OCI-M2 (cell line): Measurements from ENCODE around the gene HINT2.

Experiments used
- DNase-seq: peaks from one replicate; lab custom pipeline; 2025; ENCODE audit not compliant: unreplicated experiment; lab: John Stamatoyannopoulos, UW

Gene HINT2

DNA sequence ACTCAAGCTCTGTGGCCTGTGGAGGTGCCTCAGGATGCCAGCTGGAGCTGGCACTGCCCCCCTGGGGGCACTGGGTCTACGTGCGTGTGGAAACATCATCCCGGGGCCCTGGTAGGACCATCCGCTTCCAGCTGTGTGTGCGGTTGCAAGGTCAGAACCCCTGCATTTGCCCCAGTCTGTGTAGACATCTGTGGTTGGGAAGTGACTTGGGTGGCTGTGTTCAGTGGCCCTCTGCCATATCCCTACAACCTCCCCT, 26.7 kb upstream of the HINT2 start:
- no peak for DNase-seq

DNA sequence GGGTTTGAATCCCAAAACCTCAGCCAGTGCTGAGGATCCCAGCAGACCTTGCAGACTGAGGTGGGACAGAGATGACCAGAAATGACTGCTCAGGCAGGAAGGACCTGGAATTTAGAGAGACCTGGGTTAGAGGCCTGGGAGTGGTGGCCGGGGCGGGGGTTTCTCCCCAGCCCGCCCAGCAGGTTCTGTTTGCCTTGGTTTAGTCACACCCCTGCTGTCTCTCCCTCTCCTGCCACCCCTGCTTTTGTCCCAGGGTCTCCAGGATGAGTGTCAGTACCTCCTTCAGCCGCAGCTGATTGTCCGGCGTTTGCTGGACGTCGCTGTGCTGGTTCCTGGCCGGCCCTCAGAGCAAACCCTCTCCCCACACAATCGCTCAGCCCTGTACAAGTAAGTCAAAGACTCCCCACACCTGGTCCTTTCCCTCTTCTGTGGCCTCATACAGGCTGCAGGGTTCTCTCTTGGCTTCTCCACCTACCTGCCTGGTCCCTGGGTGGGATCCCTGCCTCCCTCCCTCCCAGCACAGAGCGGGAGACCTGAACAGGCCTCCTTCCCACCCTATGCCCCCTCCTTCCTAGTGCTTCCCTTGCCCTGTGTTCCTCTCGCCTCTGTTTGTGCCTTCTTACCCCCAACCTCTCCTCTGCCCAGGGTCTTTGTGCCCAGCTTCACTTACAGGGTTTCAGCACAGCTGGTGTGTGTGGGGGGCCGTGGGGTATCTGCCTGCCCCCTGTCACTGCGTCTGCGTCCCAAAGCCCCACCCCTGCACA, 26.2 kb upstream of the HINT2 start:
- no peak for DNase-seq

DNA sequence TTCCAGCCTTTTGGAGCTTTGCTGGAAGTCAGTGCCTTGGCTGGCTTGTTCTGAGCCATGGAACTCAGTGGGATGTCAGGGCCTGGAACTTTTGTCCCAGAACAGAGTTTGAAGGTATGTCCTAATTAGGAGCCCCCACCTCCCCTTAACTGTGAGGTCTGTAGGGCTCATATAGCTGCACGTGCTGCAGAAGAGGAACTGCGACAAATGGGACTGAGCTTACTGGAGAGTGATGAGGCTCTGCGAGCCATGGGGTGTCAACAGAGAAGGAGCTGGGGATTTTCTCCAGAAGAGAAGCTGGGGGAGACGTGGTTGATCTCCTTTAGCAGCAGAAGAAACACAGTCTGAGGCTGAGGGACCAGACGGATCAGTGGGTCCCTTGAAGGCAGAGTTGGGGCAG, 25.1 kb upstream of the HINT2 start:
- DNase-seq = no peak

DNA sequence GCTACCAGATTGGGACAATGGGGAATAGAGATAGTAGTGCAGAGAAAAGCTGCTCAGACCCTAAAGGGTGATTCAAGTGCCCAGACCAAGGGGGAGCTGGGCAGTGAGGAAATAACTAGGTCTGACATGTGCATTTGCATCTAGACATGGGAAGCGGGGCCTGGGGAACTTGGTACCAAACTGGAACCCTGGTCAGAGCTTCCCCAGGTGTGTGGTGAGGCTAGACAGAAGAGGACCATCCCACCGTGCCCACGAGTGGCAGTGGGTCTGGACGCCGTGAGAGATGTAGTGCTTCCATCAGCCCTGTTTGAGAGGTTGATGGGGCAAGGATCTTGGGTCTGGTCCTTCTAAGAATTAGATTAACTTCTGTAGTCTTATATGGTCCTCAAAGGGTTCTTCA, 21.8 kb upstream of the HINT2 start:
- DNase-seq = no peak

DNA sequence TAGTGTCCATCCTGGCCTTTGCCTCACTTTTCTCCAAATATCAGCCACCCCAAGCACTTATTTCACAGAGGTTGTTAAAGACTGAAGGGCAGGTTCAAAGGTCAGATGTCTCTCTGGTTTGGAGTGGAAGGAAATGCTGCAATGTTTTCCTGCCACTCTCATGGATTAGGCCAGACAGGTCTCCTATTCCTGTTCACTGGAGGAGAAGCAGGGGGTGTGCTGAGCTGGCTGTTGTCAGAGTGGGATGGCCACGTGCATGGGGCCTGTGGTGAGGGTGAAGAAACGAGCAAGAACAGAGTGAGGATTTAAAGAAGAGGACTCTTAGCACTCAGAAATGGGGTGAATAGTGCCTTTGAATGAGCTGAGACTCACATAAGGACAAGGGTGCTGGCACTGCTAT, 20.9 kb upstream of the HINT2 start:
- DNase-seq = no peak

DNA sequence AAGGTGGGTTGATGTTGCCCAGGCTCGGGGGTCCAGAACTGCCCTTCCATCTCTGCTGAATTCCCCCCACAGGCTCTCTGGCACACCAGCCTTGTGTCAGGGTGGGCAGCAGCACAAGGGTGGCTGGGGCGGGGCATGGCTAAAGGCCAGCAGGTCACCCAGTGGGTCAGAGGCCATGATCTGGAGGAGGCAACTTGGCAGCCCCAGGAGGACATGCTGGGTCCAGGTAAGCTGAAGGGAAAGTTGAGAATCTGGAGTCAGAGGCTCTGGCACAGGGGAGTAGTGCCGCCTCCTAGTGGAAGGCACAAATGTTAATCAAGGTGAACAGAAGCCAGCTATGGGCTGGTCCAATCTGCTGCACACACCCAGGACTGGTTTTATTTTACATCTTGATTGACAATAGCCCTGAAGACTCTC, 20.4 kb upstream of the HINT2 start:
- no peak for DNase-seq

DNA sequence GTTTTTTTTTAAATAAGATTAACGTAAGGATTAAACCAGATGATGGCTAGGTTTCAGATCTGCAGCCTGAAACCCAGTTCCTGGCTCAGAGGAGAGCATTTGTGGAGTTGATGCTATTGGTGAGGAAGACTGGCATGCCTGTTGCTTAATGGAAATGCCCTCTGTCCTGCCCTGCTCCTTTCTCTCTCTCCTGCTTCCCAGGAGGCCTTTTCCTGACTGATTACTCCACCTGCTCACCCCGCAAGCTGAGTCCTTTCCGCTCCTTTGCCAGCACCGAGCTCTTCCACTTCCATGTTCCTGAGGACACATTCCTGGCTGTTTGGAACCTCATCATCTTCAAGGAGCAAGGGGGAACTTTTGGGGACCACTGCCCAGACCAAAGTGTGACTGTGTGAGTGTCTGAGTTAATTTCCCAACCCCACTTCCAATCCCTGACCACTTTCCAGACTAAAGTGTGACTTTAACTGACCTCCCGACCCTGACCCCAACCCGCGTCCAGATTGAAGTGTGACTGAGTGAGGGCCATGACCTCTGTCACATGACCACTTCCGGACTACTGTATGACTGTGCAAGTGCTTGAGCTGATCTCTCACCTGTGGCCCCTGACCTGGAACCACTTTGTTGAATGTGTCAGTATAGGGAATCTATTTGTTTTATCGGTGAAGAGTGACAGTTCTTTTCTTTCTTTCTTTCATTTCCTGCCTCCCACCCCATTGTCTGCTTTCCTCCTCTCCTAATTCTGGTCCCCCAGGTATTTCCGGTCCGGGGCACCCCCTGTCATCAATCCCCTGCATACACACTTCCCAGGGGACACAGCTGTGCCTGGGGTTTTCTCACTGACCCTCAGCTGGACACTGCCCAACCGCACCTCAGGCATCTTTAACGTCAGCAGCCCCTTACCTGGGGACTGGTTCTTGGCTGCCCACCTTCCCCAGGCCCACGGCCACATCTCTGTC, 19.7 kb upstream of the HINT2 start:
- DNase-seq = no peak

DNA sequence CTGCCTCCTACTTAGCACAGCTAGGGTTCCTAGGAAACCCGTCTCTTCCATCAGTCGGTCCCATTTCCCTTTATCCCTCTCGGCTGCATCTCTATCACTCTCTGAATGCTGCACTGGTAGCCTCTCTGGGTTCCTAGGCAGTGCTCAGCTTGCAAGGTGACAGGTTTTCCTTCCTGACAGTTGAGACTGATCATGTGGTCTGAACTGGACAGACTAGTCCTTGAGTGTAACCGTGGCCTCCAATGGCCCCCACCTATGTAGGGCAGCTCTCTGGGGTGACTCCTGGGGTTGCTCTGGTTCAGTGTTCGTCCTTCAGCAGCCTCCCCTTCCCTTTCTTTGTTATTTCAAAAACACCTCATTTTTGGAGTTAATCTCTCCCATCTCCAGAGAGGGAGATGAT, 18.0 kb upstream of the HINT2 start:
- DNase-seq = no peak

DNA sequence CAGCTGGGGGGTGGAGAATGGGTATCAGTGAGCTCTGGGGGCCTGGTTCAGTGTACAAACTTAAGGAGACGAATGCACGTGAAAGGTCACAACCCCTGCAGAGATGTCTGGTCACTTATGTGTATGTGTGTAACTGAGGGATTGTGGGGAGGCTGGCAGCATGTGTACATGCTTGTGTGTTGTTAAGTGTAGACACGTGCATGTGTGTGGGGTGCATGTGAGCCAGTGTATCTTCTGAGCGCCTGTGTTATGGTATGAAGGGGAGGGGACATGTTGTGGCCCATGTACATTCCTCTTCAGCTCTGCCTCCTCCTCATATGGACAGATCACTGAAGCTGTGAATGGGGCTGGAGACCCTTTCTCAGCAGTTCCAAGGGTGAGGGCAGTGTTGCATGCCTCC, 16.2 kb upstream of the HINT2 start:
- no peak for DNase-seq

DNA sequence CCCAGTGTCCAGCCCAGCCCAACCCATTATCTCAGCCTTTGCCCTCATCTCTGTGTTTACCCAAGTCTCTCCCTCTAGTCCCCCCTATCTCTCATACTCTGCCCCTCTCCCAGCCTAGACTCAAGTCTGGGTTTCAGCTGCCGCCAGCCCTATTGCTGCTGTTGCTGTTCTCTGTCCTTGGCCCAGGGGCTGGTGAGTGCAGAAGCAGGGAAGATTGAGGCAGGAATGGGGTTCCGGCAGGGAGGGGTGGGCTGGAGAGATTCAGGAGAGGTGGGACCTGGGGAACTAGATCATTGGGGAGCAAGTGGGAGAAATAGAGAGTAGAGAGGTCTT, 14.9 kb upstream of the HINT2 start:
- DNase-seq = no peak

DNA sequence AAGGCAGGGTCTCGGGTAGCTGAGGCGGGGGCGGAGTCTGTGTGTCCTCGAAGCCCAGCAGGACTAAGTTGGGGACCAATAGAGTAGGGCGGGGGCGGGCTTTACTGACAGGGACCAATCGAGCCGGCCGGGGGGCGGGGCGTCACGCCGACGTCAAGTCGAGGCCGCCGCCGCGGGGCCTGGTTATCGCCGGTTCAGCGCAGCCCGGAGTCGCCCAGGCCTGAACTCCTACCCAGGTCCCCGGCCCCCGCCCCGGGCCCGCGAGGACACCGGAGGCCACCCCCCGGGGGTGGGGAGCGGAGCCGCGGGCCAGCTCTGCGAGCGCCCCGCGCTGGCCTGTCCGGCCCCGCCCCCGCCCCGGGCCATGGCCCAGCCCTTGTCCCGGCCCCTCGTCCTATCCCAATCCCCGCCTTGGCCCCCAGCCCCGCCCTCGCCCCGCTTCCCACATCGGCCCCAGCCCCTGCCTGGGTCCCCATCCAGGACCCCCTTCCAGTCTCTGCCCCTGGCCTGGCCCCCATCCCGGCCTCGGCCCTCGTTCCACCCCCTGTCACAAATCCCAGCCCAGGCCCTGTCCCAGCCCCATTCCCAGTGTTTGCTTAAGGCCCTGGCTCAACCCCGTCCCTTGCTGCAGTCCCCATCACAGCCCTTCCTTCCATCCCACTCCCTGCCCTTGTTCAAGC, 14.4 kb upstream of the HINT2 start, which contains the start of gene TMEM8B:
Gene TMEM8B (plus strand): TSS at position 145 of the 680 bp plus-strand sequence. CDS start 220 bp downstream, at position 365.
- DNase-seq = peak; percentile 13

DNA sequence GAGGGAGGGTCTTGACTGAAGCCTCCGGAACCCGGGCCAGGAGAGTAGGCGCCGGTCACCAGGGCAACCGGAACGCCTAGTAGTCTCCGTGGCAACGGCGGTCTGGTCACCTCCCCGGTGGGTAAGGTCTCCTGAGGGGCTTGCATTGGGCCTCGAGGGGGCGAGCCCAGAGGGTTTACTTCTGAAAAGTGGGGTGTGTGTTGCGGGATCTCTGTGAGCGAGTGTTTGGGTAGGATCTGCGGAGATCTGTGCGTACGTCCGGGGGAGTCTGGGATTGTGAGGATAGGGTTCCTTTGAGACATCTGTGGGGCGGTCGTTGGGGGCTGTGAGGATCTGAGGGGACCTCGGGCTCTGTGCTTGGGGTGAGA, 13.9 kb upstream of the HINT2 start, which contains the start of gene FAM221B:
Gene FAM221B (minus strand): TSS at position 17 of the 368 bp plus-strand sequence. CDS start 2,571 bp downstream, outside the sequence.
- no peak for DNase-seq

DNA sequence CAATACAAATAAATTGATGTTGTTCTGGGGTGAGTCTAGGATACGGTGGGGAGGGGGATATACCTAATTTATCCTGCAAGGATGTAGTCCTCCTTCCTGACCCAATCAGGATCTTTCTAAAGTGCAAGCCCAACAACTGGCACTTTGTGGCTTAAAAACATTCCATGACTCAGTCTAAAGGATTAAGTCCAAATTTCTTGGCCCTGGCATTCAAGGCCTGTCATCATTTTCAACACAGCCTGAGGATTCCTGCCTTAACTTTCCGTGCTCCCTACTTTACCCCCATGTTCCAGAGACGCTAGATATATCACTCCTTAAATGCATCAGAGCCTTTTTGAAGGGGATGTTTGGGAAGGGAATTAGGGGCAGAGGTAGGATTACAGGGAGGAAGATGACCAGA, 12.6 kb upstream of the HINT2 start:
- DNase-seq = no peak

DNA sequence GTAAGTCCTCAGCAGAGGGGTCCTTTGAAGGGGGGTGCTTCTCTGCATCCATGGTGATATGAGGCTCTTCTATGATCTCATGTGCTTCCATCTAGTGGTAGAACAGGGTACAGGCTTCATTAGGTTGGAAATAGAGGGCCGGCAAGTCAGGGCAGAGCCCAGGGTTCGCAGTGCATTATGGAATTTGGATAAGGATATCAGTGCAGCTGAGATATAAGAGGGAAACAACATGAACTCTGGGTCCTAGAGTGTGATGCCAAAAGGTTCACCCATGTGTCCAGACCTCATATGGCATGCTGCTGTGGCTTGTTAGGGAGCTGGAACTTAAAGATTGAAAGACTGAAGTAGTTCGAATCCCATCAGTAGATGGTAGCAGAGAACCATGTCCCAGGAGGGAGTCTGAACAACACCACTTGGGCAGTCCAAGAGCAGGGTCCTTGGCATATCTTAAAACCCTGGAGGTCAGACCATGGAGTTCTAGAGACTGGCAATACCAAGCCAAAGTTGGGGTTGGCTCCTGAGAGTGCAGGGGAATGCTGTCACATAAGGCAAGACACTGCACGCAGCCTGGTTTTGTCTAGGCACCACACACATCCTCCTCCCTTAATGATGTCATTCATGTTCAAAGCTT, 11.3 kb upstream of the HINT2 start:
- DNase-seq = no peak

DNA sequence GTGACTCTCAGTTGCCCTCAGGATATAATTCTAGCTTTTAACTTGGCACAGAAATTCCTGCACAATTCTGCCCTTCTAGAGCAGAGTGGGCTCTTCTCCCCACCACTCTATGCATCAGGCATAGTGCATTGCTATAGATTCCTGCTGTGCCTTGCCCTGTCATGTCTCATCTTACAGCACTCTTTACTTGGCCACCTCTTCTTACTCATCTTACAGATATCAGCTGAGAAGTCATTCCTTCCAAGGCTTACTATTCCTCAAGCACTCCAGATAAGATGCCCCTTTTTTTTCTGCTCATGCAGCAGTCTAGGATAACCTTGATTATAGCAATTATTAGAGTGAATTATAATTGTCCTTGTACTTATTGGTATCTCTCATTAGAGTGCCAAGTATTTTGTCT, 8.1 kb upstream of the HINT2 start:
- no peak for DNase-seq

DNA sequence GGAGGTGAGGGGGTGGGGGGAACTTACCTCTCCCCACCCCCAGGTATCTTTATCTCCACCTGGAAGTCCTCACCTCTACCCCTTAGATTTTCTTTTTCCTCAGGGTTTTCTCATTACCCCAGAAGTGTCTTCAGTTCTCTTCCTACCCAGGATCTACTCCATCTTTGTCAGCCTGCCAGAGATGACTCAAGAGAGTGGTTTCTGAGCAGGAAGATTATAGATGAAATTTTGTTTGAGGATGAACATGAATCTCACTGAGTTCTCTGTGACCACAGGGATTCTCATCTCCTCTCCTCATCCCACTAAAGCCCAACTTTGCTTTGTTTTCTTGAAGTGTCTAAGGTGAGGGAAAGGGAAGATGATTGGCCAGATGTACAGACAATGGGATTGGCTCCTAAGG, 5.2 kb upstream of the HINT2 start:
- no peak for DNase-seq

DNA sequence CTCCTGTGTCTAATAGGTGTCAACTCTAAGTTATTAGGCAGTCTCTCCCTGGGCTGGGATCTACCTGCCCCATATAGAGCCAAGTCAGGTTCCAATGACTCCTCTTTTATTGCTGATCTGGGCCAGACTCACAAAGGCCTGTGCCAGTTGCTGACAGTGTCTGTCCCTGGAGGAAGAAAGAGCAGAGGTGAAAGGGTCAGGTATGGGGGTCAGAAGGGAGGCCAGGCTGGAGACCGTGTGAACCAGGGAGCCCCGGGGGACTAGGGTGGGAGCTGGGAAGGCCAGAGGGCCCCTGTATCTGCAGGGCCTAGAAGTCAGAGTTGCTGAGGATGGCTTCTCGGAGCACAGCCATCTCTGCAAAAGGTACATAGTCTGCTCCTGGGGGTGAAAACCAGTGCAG, 3.5 kb upstream of the HINT2 start:
- no peak for DNase-seq

DNA sequence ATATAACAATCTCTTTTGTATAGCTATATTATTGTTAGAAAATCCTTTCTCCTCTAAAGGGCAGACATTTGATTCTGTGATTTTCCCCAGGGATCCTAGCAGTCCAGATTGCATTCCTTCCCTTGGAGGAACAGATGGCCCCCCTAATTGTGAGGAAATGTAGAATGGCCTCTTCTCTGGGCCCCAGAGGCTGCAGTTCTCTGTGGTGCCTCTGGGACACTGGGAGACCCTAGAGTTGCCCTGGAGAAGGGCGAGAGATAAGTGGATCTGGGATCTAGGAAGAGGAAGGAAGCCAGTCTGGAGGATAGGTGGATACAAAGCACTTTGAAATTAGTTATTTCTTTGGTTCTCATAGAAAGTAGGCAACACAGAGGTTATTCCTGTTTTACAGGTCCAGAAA, 1.9 kb upstream of the HINT2 start:
- no peak for DNase-seq

DNA sequence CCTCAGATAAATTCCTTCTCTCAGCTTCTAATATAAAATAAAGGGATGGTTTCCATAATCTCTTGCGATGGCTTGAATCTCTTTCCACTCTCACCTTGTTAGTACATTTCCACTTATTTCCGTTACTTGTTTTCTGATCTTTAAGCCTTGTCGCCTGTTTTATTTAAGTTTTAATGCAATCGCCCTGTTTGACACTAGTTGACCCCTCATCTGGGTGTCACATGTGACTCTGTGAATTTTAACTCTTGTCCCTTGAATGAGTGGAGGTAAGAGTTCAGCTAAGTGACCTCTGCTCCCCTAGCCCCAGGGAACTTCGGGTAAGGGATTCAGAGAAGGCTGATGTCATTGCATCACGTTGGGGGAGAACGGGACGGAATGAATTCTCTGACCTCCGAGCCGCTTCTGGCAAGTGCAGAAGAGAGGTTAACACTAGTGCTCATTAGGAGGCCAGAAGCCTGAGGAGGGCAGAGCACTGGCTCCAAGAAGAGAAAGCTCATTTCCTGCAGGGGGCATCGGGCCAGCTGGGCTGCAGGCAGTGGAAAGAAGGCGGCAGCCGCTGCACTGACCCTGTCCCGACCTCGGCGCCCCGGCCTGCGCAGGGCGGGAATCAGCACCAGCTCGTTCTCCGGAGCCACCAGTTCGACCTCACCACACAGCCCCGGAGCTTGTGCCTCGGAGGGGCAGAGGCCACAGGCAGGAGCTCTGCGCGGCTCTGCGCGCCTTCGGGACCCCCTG, 569 bp downstream of the HINT2 start:
- DNase-seq = no peak

DNA sequence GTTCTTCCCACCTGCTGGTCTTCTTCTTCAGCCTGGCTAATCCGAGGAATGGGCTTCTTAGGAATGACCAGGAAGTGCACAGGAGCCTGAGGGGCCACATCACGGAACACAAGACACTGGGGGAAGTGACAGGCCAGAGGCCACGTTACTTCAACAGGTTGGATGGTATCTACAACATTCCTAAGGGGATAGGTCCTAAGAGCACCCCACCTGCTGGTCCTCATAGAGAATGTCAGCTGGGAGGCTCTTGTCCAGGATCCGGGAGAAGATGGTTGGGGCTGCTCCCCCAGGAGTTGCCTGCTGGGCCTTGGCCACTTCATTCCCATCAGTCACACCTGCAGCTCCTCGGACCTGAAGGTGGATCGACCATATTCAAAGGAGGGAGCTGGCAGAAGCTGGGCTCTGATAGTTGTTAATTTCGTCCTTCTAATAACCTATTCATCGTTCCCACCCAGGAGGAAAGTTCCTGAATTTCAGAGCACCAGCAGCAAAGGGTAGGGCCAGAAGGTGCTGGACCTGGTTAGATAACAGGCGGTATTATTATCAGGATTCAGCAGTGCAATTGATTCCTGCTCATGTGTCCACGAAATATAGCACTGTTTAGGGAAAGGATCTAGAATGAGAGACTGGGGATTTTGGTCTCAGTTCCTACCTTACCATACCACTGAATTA, 1.3 kb downstream of the HINT2 start:
- DNase-seq = no peak
